Stimulated activated CD8-positive, alpha-beta memory T cell treated with anti-CD3 and anti-CD28 coated beads, Interleukin-12 subunit alpha, Interleukin-12 subunit beta, amount 100 ng/mL, for 4 hours (primary cell): ENCODE measurements around the gene CTNNBIP1.

ENCODE experiments used
- DNase-seq: peaks from one replicate; pipeline ENCODE4 v3.0.0-alpha.2; 2020; ENCODE audit warnings: low read depth

The CTNNBIP1 gene

GRCh38 chr1:9853249-9853595 is 56.8 kb downstream of the CTNNBIP1 start:
- DNase-seq = no peak

GRCh38 chr1:9852410-9853248 is 57.4 kb downstream of the CTNNBIP1 start:
- DNase-seq = no peak

DNA sequence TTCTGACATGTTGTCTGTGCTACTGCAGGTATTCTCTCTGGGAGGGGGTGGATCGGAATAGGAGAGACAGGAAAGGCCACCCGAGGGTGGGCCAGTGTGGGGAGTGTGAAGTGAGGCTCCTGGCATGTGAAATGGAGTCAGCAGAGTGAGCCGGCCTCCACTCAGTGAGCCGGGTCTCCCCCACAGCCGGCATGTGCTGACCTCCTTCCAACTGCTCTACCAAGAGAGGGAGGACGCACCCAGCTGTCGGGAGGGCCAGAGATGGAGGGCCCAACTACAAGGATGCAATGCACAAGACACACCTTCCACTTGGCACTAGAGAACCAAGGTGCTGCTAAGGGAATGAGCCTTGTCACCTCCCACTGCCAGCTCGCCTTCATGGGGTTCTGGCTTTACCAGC is 58.1 kb downstream of the CTNNBIP1 start:
- DNase-seq = no peak

DNA sequence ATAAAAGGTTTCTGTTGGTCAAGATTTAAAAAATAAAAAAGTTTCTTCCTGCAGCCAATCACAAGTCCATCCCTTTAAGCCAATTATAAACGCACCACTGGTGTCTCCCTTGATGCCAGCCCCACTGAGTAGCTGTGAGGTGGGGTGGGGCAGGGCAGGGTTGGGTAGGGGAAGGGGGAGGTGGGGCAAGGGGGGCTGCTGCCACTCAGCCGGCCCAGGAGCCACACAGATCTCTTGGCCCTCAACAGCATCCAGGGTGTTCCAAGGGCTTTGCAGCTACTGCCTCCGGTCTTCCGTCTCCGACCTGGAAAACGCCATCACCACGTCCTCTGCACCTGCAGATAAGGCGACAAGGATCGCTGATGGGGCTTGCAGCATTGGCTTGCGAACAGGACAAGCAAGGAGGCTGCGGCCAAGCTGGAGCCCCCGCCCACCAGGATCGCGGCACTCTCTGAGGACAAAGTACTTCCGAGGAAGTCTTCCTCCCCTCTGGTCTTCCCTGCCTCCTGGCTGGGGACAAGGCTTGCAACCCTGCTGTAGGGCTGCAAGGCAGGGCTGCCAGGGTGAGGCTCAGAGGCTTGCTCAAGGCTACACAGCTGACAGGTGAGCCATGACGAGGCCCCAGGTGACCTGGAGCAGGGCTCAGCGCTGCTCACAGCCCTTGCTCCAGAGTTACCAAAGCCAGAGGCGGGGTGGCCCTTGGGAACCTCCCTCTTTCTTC is 59.5 kb downstream of the CTNNBIP1 start:
- DNase-seq = no peak

DNA sequence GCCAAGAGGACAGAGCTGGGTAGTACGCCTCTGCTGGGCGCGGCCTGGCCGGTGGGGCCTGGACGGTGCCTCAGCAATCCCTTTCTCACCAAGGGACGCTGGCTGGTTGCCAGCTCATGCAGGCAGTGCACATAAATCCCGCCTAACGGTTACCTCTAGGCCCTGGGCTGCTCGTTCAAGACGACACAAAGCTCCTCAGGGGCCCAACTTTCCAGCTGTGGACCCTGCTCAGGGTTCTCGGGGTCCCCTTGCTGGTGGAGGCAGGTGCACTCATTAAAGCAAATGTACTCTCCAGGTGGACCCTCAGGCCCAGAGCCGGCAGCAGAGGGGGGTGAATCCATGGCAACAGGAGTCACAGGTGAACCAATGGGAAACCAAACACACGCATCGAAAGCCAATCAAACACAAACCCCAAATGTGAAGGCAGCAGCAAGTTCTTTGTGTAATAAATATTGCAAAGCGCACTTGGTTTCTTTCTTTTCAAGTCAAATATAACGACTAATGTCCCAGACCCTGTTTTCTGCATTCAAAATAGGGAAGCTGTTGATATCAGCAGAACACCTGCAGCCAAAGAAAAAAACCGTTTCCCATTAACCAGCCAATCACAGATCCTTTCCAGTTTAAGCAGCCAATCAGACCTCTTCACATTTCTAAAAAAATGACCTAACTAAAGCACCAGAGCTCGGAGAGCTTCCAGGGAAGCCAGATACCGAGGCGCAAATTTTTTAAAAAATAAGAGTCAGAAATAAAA is 60.2 kb downstream of the CTNNBIP1 start:
- no peak for DNase-seq

DNA sequence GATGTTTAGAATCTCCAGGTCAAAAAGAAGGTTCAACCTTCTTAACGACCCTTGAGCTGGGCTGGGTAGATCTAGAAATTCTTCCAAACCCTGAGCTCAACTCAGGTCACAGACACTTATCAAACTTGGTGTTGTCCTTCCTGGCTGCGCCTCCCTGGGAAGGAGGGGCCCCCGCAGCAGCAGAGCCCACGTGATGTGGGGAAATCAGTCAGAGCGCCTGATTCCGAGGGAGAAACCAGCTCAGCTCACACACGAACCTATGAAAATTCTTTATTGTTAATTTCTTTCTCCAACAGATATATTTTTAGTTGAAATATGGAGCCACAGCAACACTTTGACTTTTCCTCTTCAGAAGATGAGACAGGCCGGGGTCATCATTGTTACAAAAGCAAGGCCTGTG is 62.0 kb downstream of the CTNNBIP1 start:
- no peak for DNase-seq

GRCh38 chr1:9847269-9847668 is 62.8 kb downstream of the CTNNBIP1 start:
- DNase-seq = no peak

GRCh38 chr1:9846611-9847171 is 63.4 kb downstream of the CTNNBIP1 start:
- DNase-seq = no peak

DNA sequence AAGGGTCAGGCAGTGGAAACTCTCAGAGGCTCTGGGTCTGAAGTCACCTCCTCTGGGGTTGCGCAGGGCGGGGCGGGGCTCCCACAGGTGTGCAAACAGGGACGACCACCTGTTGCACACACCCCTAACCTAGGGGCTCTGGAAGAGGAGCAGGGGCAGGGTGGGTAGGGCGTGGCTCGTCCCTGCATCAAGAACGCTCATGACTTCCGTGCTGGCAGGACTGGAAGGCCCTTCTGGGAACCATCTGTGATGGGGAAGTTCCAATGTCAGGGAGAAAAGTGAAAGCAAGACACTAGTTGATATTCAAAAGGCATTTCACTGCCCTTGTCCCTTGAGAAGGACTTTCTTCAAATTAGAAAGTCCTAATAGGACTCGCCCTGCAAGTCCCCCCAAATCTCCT is 64.2 kb downstream of the CTNNBIP1 start:
- DNase-seq = no peak

GRCh38 chr1:9844756-9845155 is 65.3 kb downstream of the CTNNBIP1 start:
- DNase-seq = no peak

- DNase-seq = no peak
These were observed 66.0 kb downstream of the CTNNBIP1 start for GRCh38 chr1:9844106-9844505.

DNA sequence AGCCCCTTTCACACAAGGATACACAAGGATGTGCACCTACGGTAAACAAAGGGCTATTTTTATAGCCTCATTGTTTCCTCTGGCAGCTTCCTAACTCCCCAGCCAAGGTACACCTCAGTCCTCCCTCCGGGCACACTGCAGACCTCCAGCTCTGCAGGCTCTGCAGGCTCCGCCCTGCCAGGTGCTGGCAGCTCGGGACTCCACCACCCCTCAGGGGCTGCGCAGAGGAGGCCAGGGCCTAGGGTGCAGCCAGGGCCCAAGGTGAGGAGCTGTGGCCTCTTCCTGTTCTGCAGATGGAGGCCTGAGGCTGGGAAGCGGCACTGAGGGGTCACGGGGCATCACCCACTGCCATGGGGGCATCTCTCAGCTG is 66.5 kb downstream of the CTNNBIP1 start:
- no peak for DNase-seq

GRCh38 chr1:9842781-9843575 is 67.1 kb downstream of the CTNNBIP1 start:
- no peak for DNase-seq

- no peak for DNase-seq
These were observed 67.9 kb downstream of the CTNNBIP1 start for GRCh38 chr1:9842073-9842711.

- DNase-seq = no peak
These were observed 68.6 kb downstream of the CTNNBIP1 start for GRCh38 chr1:9841460-9841859.

DNA sequence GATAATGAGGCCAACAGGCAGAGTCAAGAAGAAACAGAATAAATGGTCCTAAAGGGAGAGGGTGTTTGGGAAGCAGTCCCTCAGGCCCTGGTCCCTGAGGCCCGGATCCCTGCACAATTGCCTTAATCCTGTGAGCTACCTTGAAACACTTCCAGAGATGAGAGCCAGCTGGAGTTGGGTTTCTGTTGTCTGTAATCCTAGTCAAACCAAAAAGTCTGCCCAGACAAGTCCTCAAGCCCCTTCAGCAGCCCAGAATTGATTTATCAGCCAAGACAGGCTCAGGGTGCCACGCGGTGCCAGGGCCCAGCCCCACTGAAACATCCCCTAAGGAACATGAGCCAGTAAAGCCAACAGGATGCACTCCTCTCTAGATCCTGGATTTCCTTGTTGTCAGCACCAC is 69.9 kb downstream of the CTNNBIP1 start:
- DNase-seq = no peak

- no peak for DNase-seq
These were observed 71.1 kb downstream of the CTNNBIP1 start for GRCh38 chr1:9838946-9839345.

DNA sequence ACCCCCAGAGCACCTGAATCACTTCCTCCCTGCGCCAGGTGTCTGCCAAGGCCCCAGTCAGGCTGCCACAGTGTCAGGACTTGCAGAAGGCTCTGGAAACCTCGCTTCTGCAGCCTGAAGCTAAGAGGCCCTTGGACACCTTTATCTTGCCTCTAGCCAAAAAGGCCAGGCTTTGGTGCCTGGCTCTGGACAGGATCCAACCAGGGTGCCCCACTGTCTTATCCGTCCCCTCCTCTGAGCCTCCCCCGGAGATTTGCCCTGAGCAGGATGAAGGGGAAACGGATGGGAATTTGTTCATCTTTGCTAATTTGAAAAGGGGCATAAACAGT is 73.5 kb downstream of the CTNNBIP1 start:
- DNase-seq = no peak

DNA sequence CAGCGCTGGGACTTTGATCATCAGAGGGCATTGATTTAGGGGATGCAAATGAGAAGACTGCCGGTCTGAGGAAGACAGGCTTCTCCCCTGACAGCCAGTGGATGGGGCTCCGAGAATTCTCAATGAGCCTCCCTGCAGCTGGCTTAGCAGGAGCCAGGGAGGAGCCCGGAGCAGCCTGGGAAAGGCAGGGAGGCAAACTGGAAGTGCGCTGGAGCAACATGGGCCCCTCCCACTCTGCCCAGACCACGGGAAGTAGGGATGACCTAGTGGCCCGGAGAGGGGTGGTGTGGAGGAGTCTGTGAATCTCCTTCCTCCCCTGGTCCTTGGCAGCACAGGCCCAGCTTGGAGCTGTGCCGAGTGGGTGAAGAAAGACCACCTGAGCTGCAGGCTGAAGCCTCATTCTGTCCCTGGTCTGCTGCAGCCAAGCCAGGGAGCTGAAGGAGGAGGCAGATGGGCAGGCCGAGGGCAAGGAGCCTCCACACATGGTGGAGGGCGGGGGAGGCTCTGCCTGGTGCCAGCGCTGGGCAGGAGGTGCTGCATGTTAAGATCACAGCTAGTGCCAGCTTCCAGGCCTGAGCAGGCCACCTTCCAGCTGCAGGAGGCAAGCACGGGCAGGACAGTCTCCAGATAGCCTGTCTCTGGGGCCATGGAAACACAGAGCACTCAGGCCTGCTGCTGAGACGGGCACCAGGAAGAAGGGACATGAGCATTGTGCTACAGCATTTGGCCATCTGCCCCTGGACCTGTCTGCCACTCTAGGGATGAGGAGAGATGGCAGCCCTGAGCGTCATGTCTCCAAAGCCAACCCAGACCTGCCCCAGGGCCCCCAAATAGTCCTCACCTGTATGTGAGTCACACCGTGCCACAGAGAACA is 74.1 kb downstream of the CTNNBIP1 start:
- no peak for DNase-seq

DNA sequence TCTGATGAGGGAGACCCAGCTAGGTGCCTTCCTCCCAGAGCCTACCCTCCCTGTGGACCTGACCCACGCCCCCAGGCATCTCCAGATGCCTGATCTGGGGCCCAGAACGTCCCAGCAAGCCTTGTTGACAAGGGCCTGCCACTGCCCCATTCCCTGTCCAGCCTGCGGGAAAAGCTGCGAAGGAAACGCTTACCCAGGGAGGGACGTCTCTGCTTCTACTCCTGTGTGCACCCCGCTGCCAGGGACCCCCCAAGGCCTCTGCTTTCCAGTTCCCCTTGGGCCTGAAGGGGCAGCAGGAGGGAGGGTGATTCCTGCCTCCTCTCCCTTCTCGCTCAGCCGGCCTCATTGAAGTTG is 74.7 kb downstream of the CTNNBIP1 start:
- no peak for DNase-seq

GRCh38 chr1:9833632-9834031 is 76.4 kb downstream of the CTNNBIP1 start:
- DNase-seq = no peak
